Activated B cell treated with CpG ODN at 0.5 μM for 24 hours (primary cell): ENCODE measurements around the gene DLX4. TPM values are rescaled to one million over a fixed set of nuclear protein-coding genes. Genes with fewer than 3 reads are reported as not detected.
A peak's percentile ranks its signal among the peaks of the same experiment; 100 is the strongest.

Experiments used
- ATAC-seq: fragments of 200-7000 bp; cut with Tn5 transposase; one replicate; pipeline ENCODE4 v1.10.0; 2021; ENCODE audit warnings: low read depth, mild to moderate bottlenecking, moderate library complexity
- CTCF ChIA-PET: fragments of 350-600 bp; sonication (Branson Sonifier 250); formaldehyde crosslinking; loops from one replicate; lab custom pipeline; 2021; ENCODE audit warnings: antibody characterized with exemption; lab: Charles Lee
- POLR2A ChIA-PET: fragments of 350-600 bp; sonication (Branson Sonifier 250); formaldehyde crosslinking; loops from one replicate; lab custom pipeline; 2021; ENCODE audit warnings: antibody characterized with exemption; lab: Charles Lee
- DNase-seq: peaks from one replicate; pipeline ENCODE4 v3.0.0; 2022
- H3K27ac Mint-ChIP-seq: one replicate; pipeline ENCODE4 v1.8.0; 2020; ENCODE audit warnings: mixed read lengths
- H3K27me3 Mint-ChIP-seq: one replicate; pipeline ENCODE4 v1.8.0; 2021; ENCODE audit warnings: mixed read lengths
- H3K36me3 Mint-ChIP-seq: one replicate; pipeline ENCODE4 v1.8.0; 2021; ENCODE audit warnings: low read depth, mixed read lengths
- H3K4me1 Mint-ChIP-seq: one replicate; pipeline ENCODE4 v1.8.0; 2021; ENCODE audit warnings: mixed read lengths
- H3K4me3 Mint-ChIP-seq: one replicate; pipeline ENCODE4 v1.8.0; 2020; ENCODE audit warnings: mild to moderate bottlenecking, mixed read lengths
- H3K9me3 Mint-ChIP-seq: one replicate; pipeline ENCODE4 v1.8.0; 2020; ENCODE audit warnings: mixed read lengths
- intact Hi-C: fragments of 100-400 bp; cut with micrococcal nuclease; formaldehyde crosslinking; loops from one replicate; pipeline ENCODE4 v1.15.1; 2024
- total RNA-seq: library from RNA; stranded (reverse); gene quantifications from 2 replicates; pipeline ENCODE4 v1.2.3, GENCODE V29; 2022
- TF ChIP-seq, protein P1 (sequence below): fragments of 200-600 bp; IDR thresholded peaks from one replicate; pipeline ENCODE4 v1.8.0; 2022; ENCODE audit warnings: antibody characterized with exemption, mild to moderate bottlenecking

The DLX4 gene, protein sequence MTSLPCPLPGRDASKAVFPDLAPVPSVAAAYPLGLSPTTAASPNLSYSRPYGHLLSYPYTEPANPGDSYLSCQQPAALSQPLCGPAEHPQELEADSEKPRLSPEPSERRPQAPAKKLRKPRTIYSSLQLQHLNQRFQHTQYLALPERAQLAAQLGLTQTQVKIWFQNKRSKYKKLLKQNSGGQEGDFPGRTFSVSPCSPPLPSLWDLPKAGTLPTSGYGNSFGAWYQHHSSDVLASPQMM
- 0.42 TPM in 2 replicates for total RNA-seq

DNA sequence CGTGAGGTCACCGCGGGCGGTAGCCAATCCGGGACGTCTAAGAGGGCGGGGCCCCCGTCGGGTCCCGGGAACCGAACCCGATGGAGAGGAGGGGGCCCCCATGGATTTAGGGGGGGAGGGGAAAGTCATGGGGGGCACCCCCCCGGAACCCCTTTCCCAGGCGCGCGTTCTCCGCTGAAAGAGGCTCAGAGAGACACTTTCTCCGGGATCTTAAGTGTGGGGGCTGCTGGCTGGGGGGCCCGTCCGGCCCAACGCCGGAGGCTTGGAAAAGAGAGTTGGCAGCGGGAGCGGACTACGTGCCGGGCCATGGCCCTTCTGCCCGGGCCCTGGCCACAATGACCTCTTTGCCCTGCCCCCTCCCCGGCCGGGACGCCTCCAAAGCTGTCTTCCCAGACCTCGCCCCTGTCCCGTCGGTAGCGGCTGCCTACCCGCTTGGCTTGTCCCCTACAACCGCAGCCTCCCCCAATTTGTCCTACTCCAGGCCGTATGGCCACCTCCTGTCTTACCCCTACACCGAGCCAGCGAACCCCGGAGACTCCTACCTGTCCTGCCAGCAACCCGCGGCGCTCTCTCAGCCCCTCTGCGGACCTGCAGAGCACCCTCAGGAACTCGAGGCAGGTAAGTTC lies at the start of gene DLX4:
Gene DLX4, plus strand, starts transcription at position 57 of the 626 bp plus-strand sequence. Its CDS starts 279 bp downstream, at position 336.
- ChIA-PET POLR2A (no interaction called here), CTCF (no interaction called here)
- TF ChIP-seq, protein P1, sequence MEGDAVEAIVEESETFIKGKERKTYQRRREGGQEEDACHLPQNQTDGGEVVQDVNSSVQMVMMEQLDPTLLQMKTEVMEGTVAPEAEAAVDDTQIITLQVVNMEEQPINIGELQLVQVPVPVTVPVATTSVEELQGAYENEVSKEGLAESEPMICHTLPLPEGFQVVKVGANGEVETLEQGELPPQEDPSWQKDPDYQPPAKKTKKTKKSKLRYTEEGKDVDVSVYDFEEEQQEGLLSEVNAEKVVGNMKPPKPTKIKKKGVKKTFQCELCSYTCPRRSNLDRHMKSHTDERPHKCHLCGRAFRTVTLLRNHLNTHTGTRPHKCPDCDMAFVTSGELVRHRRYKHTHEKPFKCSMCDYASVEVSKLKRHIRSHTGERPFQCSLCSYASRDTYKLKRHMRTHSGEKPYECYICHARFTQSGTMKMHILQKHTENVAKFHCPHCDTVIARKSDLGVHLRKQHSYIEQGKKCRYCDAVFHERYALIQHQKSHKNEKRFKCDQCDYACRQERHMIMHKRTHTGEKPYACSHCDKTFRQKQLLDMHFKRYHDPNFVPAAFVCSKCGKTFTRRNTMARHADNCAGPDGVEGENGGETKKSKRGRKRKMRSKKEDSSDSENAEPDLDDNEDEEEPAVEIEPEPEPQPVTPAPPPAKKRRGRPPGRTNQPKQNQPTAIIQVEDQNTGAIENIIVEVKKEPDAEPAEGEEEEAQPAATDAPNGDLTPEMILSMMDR = no peak
- intact Hi-C loops = loop anchor here (2.0 to 5.0 kb wide), 2 partner anchors 26 to 472 kb away; partner anchors contain the start of genes DLX3 and NGFR
- Mint-ChIP-seq H3K36me3 (no peaks in the 10 kb centered on the region), H3K9me3 (no peaks in the 10 kb centered on the region), H3K27me3 (peaks cover 76% of the 10 kb centered on the region), H3K4me3 (peak within 1 kb of the TSS; percentile 87), H3K27ac (peak within 1 kb of the TSS; percentile 14), H3K4me1 (peaks cover 42% of the 10 kb centered on the region)
- ATAC-seq (no peak), DNase-seq (no peak)

DNA sequence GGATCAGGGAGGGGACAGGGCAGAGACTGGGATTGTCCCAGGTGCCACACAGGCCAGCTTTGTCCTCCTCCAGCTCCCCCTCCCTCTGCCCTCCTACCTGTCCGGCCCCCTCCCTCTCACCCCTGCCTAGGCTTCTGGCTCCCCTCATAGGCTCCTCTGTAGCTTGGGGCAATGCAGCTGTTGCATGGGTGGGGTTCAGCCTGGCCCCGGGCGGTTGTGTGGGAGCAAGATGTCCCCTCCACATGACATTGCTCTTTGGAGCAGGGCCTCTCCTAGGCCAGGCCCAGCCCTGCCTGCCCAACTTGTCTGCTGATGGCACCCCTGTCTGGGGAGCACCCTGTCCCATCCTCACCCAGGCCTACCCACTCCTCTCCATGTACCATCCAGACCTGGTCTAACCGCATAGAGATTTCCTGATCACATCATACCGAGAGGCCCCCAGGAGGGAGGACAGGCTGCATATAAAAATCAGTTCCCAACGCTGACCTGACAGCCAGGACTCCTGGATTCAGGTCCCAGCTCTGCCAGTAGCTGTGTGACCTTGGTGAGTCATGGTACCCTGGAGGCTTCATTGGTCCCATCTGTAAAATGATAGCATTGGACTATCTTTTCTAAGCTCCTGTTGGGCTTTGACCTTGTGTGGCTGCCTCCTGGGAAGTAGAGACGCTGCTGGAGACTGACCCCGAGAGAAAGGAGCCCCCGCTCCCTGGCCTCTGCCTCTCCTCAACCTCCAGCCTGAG lies 48.8 kb upstream of the DLX4 start:
- TF ChIP-seq, protein P1 = no peak
- Mint-ChIP-seq H3K9me3 (no peaks in the 10 kb centered on the region), H3K27ac (no peak overlapping the region), H3K36me3 (no peaks in the 10 kb centered on the region), H3K27me3 (peaks cover 25% of the 10 kb centered on the region), H3K4me3 (no peak overlapping the region), H3K4me1 (no peaks in the 10 kb centered on the region)
- intact Hi-C loops = no loop called here
- ChIA-PET POLR2A (no interaction called here), CTCF (no interaction called here)
- no peak for DNase-seq
- ATAC-seq = no peak

DNA sequence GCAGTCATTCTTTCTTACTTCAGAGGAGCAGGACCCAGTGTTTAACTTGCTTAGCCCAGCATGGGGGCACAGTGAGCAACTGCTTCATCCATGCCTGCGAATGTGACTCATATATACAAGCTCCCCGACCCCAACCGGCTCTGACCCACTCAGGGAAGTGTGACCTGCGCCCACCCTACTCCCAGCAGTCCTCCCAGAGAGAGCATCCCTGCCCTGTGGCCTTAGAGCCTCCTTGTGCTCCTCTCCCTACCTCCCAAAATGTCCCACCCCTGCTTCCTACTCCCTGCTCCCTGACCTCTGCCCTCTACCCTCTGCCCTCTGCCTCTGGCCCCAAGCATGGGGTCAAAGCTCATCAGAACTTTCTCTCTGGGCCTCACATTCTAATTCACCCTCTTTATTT lies 46.9 kb upstream of the DLX4 start:
- ChIA-PET POLR2A (no interaction called here), CTCF (no interaction called here)
- intact Hi-C loops = no loop called here
- Mint-ChIP-seq H3K9me3 (no peaks in the 10 kb centered on the region), H3K4me1 (no peaks in the 10 kb centered on the region), H3K4me3 (no peak overlapping the region), H3K27me3 (peaks cover 13% of the 10 kb centered on the region), H3K27ac (no peak overlapping the region), H3K36me3 (no peaks in the 10 kb centered on the region)
- no peak for ATAC-seq
- TF ChIP-seq, protein P1 = no peak
- no peak for DNase-seq

DNA sequence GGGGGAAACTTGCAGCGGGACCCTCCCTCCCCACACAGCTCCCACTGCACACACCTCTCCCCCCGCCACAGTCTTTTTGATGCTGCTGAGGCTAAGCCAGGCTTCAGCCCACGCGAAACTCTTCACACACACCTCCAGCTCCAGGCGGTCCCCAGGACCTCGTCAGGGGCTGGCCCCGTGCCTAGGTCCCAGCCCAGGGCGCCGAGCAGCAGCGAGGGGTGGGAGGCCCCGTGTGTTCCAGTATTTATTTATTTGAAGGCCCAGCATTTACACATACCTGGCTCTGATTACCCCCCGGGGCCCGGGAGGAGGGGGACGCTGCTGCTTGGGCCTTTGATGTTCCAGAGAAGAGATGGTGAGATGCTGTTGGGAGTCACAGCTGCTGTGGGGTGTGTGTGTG lies 44.9 kb upstream of the DLX4 start:
- ATAC-seq = no peak
- Mint-ChIP-seq H3K4me1 (no peaks in the 10 kb centered on the region), H3K27me3 (peaks cover 23% of the 10 kb centered on the region), H3K27ac (no peak overlapping the region), H3K4me3 (no peak overlapping the region), H3K9me3 (no peaks in the 10 kb centered on the region), H3K36me3 (no peaks in the 10 kb centered on the region)
- CTCF ChIA-PET = no interaction called here
- TF ChIP-seq, protein P1 = no peak
- intact Hi-C loops = no loop called here
- DNase-seq = no peak
- POLR2A ChIA-PET = no interaction called here

DNA sequence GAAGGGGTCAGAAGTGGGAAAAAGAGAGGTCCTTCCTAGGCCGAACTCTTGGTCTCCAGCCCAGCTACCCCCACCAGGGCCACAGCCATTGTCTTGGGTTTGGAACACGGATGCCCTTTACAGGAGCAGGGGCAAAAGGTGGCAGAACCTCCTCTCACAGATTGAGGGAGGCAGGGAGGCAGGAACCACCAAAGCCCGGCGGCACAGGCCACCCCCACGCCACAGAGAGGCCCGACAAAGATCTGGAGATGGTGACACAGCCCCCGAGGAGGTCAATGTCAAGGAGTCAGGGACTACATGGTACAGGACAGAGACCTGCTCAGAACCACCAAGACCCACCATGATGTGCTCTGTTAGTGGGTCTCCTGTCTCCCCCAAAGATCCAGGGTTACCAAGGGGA lies 44.4 kb upstream of the DLX4 start:
- ChIA-PET POLR2A (no interaction called here), CTCF (no interaction called here)
- intact Hi-C loops = no loop called here
- H3K27ac Mint-ChIP-seq = no peak overlapping the region
- no peaks in the 10 kb centered on the region for H3K9me3 Mint-ChIP-seq
- H3K36me3 Mint-ChIP-seq = no peaks in the 10 kb centered on the region
- ATAC-seq (no peak), DNase-seq (no peak)
- TF ChIP-seq, protein P1 = no peak
- peaks cover 25% of the 10 kb centered on the region for H3K27me3 Mint-ChIP-seq
- no peaks in the 10 kb centered on the region for H3K4me1 Mint-ChIP-seq
- no peak overlapping the region for H3K4me3 Mint-ChIP-seq
